HPDE6-E6E7 (cell line): ENCODE measurements around the gene ENO2.
A peak's percentile ranks its signal among the peaks of the same experiment; 100 is the strongest.
"Not testable (repeated sequence)": the region's sequence is repeated elsewhere in the genome, so short reads cannot be mapped to it uniquely, and the experiment has no call there.

Experiments used
- DNase-seq: peaks from one replicate; pipeline ENCODE4 v3.0.0; 2011; ENCODE audit warnings: missing footprints; ENCODE audit errors: extremely low spot score

Gene ENO2

GRCh38 chr12:6914246-6914946 lies at the start of gene ENO2:
Gene ENO2, plus strand, starts transcription at chr12:6914580. Its CDS starts 1,253 bp downstream, at chr12:6915833.
- no peak for DNase-seq

GRCh38 chr12:6865307-6865706 lies 49.1 kb upstream of the ENO2 start:
- DNase-seq: not testable (repeated sequence)

GRCh38 chr12:6866163-6866919 lies 48.0 kb upstream of the ENO2 start:
- DNase-seq: no peak

GRCh38 chr12:6866920-6867412 lies 47.4 kb upstream of the ENO2 start:
- DNase-seq: no peak

- peak; percentile 77 for DNase-seq
Measured at GRCh38 chr12:6867413-6868210, 46.8 kb upstream of the ENO2 start, which contains the start of gene TPI1. Gene TPI1, plus strand, starts transcription at chr12:6867531. Its CDS starts 36 bp downstream, at chr12:6867567.

- no peak for DNase-seq
Measured at GRCh38 chr12:6868211-6869048, 46.0 kb upstream of the ENO2 start.

- DNase-seq: no peak
Measured at GRCh38 chr12:6869049-6870021, 45.0 kb upstream of the ENO2 start.

GRCh38 chr12:6870304-6870703 lies 44.1 kb upstream of the ENO2 start:
- DNase-seq: not testable (repeated sequence)

GRCh38 chr12:6871052-6871957 lies 43.1 kb upstream of the ENO2 start:
- peak; percentile 68 for DNase-seq

GRCh38 chr12:6872073-6873048 lies 42.0 kb upstream of the ENO2 start:
- peak; percentile 84 for DNase-seq

- peak; percentile 79 for DNase-seq
Measured at GRCh38 chr12:6873094-6874014, 41.0 kb upstream of the ENO2 start, which contains the start of gene SPSB2. Gene SPSB2, minus strand, starts transcription at chr12:6873303. Its CDS starts 402 bp downstream, at chr12:6872901.

GRCh38 chr12:6874015-6874368 lies 40.4 kb upstream of the ENO2 start:
- not testable (repeated sequence) for DNase-seq

- DNase-seq: not testable (repeated sequence)
Measured at GRCh38 chr12:6879824-6880223, 34.6 kb upstream of the ENO2 start.

GRCh38 chr12:6883252-6883651 lies 31.1 kb upstream of the ENO2 start:
- no peak for DNase-seq

GRCh38 chr12:6883683-6884082 lies 30.7 kb upstream of the ENO2 start:
- no peak for DNase-seq

GRCh38 chr12:6884539-6884938 lies 29.8 kb upstream of the ENO2 start:
- no peak for DNase-seq
